GM20431 (cell line): ENCODE measurements around the gene RAP1GAP2.

Experiments used
- in situ Hi-C: fragments of 300-500 bp; cut with MseI, MboI; formaldehyde crosslinking; loops from one replicate; pipeline ENCODE4 v1.15.0; 2020; ENCODE audit warnings: low sequenced_read_pairs; ENCODE audit not compliant: unreplicated experiment

Gene RAP1GAP2

DNA sequence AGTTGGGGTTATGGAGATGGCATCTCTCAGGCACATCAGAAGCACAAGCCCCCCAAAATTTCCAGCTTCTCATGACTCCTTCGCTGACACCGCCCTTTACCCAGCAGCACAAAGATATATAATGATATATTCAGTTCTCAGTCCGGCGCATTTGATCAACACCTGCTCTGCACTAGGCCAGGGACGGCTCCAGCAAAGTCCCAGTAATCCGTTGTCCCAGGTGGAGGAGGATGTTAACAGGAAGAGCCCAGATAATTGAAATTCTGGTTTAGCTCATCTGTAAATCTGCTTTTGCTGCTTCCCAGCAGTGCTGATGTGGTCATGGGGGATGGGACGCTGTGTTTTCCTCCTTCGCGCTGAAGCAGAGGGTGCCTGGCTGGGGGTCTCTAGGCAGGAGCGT is 135.6 kb downstream of the RAP1GAP2 start:
- in situ Hi-C loops: no loop called here

DNA sequence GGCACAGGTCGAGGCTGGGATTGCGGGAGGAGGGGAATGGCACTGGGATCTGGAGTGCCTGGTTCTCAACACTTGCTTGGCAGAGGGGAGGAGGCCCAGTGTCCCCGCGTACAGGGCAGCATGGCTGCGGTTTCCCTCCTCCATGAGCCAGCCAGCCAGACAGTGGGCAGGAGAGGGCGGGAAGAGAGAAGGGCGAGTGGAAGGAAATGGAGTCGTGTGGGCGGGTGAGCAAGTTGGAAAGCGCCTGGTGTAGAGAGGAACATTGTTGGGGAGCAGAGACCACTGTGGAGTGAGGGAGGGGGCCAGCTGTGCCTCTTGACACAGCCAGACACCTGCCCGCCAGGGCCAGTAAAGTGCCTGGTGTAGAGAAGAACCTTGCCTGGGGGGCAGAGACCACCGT is 136.7 kb downstream of the RAP1GAP2 start:
- in situ Hi-C loops: no loop called here

DNA sequence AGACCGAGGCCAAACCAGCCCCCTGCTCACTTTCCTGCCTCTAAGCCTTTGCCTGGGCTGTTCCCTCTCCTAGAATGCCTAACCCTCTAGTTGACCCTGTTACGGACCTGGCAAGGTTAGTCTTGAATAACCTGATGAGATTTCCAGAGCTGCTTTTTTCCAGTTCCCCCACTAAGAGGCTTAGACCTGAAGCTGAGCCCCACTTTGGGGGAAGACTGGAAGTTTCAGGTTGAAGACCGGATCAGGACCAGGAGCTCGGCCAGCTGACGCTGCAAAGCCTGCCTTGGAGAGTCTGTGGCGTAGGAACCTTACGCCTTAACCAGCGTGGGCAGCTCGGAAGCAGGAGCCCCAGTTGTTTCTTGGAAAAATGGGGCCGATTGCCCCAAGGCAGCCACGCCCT is 137.4 kb downstream of the RAP1GAP2 start:
- in situ Hi-C loops: no loop called here

DNA sequence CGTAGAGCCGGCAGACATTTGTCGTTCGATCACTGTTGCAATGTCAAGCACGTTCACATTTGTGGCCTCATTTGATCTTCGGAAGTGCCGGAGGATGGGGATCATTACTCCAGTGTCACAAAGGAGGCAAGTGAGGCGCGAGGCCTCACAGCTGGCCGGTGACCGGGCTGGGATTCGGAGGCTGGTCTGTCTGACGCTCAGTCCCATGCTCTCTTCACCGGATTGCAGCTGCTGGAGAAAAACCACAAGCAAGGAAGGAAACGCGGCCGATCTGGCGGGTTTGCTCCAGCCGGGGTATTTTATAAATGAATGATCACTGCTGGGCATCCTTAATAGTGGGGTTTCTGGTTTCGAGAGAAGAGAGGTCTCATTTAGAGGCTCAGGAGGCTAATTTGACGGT is 139.4 kb downstream of the RAP1GAP2 start:
- in situ Hi-C loops: no loop called here

DNA sequence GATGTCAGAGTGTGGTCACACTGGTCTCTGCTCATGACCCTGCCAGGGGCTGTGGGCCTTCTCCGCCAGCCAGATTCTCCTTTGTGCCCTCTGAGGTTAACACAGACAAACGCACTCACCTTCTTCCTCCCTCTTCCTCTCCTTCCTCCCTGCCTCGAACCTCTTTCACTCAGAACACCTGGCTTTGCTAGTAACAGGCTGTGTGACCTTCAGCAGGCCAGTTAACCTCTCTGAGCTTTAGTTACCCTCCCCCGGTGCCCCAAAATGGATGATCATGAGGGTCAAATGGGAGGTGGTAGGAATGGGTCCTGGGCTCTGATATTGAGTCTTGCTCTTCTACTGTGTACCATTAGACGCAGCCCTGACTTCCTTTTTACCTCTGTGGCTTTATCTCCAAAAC is 140.1 kb downstream of the RAP1GAP2 start:
- in situ Hi-C loops: no loop called here

DNA sequence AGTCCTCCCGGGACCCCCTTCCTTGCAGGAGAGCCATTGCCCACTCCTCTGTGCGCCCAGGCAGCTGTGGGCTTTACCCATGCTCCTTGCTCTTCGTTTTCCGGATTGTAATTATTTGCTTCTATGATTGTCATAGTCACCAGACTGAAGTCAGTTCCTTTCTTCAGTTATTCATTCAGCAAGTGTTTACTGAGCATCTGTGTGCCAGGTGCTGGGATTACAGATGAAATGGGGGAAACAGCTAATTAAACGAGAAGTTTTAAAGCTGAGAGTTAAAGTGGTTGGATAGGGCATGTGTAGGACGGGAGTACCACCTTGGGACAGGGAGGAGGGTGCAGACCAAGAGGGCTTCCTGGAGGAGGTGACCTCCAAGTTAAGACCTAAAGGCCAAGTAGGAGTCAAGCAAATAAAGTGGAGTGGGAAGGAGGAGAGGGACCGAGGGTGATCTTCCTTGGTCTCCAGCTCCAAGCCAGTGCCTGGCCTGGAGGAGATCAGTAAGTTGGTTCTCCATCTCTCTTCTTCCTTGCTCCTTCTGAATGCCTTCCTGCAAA is 140.6 kb downstream of the RAP1GAP2 start:
- in situ Hi-C loops: no loop called here

DNA sequence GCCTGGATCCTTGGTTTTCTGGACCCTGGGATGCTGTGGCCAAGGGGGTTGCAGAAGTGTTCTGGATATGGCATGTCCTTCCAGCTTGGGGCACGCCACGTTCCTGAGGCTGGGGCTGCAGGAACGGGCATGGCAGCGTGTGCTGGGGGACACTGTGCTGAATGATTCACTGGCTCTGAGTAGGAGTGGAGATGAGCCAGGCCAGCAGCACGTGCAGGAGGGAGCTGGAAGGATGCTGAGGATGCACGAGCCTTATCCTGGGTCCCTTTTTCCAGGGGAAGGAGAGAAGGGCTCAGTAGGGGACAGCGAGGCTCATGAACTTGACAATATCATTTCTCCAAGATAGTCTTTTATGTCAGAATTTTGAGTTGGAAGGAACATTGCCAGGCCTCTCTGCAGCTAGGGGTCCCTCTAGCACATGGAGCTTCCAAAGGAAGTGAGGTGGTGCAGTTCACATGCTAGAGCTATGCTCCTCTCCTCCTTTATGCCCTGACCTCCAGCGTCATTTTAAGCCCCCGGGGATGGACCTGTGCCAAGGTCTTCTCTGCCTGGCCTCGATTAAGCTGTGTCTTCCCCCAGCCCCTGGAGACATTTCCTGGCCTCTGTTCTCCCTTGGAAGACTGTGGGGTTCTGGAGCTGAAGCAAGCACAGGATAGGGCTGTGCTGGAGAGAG is 141.2 kb downstream of the RAP1GAP2 start:
- in situ Hi-C loops: no loop called here

DNA sequence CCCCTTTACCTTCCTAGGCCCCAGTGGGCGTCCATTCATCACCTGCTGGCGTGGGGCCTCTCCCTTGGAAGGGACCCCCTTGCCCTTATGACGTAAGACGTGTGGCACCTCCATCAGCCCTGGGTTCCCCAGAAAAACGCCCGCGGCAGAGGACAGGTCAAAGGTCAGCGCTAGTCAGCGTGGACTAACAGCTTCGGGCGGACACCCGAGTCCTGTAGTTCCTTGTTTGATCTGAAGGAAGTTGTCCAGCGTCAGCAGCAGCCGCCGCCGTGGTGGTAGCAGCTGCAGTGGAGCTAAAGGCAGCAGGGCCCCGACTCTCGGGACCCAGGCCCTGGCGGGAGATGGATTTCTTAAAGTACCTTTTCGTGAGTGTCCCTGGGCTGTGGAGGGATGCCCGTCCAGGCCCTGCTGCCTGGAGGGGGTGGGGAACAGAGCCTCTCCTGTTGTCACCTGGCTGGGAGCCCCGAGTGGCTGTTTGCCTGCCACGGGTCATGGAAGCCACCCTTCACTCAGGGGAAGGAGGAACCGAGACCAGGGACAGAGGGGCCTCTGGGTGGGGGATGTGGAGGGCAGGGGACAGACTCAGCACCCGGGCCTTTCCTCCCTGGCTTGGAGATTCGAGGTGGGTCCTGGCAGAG is 143.6 kb downstream of the RAP1GAP2 start:
- in situ Hi-C loops: no loop called here

DNA sequence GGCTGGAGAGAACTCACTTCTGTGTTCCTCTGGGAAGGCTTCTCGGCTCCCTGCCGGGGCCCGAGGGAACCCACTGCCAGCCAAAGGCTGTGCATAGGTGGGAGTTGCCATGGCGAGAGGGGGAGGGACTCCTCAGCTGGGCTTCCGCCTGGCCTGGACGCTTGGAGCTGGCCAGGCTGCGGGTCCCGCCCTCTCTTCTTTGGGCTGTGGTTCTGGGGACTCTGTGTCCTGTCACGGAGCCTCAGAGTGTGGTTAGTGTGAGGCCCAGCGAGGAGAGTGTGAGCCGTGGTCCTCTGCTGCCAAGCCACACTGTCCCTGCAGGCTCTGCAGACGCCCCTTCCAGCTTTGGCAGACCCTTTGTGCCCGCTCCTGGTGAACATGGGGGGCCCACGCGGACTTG is 144.1 kb downstream of the RAP1GAP2 start:
- in situ Hi-C loops: no loop called here

DNA sequence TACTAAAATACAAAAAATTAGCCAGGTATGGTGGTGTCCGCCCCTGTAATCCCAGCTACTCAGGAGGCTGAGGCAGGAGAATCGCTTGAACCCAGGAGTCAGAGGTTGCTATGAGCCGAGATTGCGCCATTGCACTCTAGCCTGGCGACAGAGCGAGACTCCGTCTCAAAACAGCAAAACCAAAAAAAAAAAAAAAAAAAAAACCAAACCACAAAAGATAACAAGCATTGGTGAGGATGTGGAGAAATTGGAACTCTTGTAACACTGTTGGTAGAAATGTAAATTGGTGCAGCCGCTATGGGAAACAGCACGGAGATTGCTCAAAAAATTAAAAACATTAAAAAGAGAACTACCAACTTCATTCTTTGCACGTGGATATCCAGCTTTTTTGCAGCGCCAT is 147.7 kb downstream of the RAP1GAP2 start:
- in situ Hi-C loops: no loop called here

DNA sequence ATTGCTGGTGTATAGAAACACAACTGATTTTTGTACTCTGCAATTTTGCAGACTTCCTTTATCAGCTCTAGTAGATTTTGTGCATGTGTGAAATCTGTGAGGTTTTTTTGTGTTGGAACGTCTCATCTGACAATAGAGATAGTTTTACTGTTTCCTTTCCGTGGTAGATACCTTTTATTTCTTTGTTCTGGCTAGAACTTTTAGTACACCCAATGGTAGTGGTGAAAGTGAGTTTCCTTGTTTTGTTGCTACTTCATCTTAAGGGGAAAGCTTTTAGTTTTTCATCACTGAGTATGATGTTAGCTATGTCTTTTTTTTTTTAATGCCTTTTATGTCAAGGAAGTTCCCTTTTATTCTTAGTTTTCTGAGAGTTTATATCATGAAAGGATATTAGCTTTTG is 149.1 kb downstream of the RAP1GAP2 start:
- in situ Hi-C loops: no loop called here

DNA sequence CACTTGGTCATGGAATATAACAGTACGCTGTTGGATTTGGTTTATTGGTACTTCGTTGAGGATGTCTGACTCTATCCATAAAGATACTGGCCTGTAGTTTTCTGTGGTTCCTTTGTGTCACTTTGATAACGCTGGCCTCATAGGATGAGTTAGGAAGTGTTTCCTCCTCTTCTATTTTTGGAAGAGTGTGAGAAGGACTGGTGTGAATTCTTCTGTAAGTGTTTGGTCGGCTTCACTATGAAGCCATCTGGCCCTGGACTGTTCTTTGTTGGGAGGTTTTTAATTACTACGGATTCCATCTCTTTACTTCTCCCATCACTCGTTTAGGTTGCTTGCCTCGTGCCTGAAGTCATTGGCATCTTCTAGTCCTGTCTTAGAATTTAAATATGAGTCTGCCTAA is 149.9 kb downstream of the RAP1GAP2 start:
- in situ Hi-C loops: no loop called here

DNA sequence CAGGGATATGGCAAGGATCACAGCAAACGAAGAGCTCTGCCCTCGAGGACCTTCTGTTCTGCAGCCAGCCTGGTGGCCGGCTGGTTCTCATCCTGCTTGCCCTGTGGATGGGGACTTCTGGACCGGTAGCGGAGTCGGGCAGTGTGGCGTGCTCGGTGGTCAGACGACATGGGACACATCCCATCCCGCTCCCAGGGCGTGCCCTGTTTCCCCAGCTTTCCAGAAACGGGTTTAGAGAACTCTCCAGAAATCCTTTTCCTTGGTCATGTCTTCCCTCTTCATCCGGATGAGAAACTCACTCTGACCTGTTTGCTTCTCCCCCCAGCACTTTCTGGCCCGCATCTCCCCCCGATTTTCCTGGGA is 151.3 kb downstream of the RAP1GAP2 start:
- in situ Hi-C loops: no loop called here

DNA sequence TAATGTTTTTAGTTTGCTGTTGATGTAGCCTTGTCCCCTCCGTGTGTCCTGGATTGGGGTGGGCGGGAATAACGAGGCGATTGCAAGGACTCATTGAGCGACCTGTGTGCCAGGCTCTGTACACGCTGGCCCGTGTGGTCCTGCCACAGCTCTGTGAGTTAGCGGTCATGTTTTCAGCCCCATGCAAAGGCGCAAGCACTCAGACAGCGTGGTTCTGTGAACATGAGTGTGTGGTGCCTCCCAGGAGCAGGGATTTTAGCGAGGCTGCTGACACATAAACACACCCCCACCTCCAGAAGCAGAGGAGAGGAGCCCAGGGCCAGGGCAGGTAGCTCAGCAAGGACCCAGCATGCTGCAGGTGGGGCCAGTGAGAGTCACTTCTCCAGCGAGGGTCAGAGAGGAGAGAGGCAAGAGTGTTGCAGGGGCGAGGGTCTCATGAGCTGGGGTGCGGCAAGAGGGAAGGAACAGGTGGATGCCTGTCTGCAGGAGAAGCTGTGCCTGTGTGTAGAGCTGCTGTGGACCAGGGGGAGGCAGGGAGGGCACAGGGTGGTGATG is 151.8 kb downstream of the RAP1GAP2 start:
- in situ Hi-C loops: no loop called here

DNA sequence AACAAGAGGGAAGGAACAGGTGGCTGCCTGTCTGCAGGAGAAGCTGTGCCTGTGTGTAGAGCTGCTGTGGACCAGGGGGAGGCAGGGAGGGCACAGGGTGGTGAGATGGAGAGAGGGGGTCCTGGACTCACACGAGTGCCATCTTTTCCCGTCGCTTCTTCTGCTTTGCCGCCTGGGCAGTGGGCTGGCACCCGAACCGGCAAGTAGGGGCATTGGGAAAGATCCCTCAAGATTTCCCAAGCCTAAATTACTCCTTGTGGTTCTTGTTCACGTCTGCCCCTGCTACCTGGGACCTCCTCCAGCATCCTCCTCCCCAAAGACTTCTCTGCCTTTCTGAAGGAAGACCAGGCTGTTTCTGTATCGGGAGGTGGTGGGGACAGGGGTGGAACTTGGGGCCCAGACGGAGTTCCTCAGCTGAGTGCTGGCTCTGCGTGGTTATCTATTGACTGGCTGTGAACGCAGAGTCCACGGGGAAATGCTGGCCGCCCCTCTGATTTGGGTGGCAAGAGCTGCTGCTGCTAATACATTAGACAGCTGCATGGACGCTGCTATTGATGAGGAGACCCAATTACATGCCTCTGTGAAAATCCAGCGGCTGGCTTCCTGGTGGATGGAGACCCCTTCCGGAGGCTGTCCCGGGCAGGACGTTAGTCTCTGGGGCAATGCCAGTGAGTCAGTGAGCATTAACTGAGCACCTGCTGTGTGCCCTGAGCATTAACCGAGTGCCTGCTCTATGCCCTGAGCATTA is 152.7 kb downstream of the RAP1GAP2 start:
- in situ Hi-C loops: no loop called here

DNA sequence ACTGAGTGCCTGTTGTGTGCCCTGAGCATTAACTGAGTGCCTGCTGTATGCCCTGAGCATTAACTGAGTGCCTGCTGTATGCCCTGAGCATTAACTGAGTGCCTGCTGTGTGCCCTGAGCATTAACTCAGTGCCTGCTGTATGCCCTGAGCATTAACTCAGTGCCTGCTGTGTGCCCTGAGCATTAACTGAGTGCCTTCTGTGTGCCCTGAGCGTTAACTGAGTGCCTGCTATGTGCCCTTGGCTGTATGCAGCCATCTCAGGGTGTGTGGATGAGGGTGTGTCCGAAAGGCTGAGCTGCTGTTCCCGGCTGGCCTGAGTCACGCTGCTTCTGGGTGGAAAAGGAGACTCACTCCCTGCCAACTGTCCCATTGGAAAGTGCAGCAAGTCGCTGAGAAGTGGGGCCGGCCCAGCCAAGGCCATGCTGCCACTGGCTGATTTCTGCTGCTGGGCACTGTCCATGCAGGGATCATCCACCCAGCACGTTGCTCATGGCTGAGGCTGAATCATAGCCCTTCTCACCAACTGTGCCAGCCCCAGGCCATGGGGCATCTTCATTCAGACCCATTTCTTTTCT is 153.3 kb downstream of the RAP1GAP2 start:
- in situ Hi-C loops: no loop called here

DNA sequence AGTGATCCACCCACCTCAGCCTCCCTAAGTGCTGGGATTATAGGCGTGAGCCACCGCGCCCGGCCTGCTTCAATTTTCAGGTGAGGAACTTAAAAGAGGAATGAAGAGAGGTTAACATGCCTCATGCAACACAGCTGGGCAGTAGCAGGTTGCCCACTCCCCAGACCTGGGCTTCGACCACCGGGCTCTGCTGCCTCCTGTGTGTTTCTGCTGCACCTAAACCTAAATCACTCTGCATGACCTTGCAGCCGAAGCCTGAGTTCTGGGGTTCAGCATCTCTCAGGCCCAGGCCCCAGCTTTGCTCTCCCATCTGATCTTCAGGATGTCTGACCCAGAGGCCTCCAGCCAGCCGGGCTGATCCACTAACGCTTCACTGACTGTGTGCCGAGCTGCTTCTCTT is 154.6 kb downstream of the RAP1GAP2 start:
- in situ Hi-C loops: no loop called here

DNA sequence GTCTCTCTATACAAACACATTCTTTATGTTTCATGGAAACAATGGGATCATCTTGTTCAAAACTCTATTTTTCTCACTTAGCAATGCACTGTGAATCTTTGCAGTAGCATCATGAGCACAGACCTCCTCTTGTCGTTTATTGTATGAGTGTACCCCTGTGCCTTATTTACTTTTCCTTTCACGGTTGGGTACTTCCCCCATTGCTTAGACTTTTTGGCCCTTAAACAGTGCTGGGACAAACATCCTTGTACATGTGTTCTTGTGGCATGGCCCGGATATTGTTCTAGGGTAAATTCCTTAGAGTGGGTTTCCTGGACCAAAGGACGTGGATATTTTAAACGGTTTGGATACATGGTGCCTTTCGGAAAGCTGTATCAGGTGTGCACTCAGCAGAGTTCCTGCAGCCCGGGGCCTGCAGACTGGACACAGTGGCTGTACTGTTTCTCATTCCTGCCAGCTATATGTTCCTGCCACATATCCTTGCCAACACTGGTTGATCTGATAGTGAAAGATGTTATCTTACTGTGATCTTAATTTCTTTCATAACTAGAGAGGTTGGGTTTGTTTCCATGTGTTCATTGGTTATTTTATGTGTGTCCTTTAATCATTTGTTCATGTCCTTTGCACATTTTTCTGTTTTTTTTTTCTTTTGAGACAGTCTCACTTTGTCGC is 156.1 kb downstream of the RAP1GAP2 start:
- in situ Hi-C loops: no loop called here

DNA sequence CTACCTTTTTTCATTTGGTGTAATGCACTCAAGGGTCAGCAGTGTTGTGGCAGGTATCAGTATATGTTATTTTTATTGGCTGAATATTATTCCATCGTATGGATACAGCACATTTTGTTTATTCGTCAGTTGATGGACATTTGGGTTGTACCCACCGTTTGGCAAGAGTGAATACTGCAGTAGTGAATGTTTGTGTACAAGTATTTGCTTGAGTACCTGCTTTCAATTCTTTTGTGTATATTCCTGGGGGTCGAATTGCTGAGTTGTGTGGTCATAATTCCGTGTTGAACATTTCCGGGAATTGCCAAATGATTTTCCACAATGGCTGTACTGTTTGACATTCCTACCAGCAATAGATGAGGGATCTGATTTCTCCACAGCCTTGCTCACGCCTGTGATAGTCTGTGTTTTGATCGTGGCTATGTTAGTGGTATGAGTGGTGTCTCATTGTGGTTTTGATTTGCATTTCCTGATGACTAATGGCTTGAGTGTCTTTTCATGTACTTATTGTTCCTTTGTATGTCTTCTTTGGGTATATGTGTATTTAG is 158.7 kb downstream of the RAP1GAP2 start:
- in situ Hi-C loops: no loop called here
